Hippocampal formation (tissue), 2 donors: ENCODE data around the gene PPP1R13B.
"Not testable (repeated sequence)": the region's sequence is repeated elsewhere in the genome, so short reads cannot be mapped to it uniquely, and the experiment has no call there.

Experiments
- DNase-seq, 2 donors: peaks; one replicate each; lab custom pipeline; 2025; lab: John Stamatoyannopoulos, UW

PPP1R13B gene

DNA sequence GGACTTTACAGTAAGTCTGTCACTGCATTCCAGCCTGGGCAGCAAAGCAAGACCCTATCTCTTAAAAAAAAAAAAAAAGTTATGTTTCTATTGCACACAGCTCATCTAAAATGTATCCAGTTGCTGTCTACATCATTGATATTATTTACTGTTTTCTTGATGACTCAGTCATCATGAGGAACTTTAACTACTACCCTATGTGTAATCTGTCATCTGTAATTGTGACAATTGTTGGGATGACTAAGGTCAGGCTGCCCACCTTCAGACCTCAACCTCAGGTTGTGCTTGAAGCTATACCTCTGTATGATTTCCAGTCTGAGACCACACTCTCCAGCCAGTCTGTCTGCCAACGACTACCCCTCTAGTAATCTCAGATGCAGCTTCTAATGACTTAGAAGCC is 15.3 kb downstream of the PPP1R13B start:
- no peak for DNase-seq

GRCh38 chr14:103830511-103831270 is 16.7 kb downstream of the PPP1R13B start:
- DNase-seq: no peak

- no peak for DNase-seq
Observed at GRCh38 chr14:103828315-103828967, 18.9 kb downstream of the PPP1R13B start.

DNA sequence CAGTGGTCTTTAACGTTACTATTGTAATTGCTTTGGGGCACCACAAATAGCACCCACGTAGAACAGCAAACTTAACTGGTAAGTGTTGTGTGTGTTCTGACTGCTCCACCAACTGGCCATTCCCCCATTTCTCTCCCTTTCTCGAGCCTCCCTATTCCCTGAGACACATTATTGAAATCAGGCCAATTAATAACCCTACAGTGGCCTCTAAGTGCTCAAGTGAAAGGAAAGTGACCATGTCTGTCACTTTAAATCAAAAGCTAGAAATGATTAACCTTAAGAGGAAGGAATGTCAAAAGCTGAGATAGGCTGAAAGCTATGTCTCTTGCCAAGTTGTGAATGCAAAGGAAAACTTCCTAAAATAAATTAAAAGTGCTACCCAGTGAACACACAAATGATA is 22.3 kb downstream of the PPP1R13B start:
- no peak for DNase-seq

- no peak for DNase-seq
Observed at GRCh38 chr14:103820908-103821307, 26.5 kb downstream of the PPP1R13B start.

DNA sequence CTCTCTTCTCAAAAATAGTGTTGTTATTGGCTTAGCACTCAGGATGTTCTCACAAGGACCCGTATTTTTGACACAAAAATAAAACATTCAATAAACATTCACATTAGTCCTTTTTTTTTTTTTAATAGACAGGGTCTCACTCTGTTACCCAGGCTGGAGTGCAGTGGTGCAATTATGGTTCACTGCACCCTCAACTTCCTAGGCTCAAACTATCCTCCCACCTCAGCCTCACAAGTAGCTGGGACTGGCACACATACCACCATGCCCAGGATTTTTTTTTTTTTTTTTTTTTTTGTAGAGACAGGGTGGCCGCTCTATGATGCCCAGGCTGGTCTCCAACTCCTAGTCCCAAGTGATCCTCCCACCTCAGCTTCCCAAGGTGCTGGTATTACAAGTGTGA is 27.0 kb downstream of the PPP1R13B start:
- DNase-seq: no peak

- DNase-seq: no peak
Observed at GRCh38 chr14:103819503-103820307, 27.7 kb downstream of the PPP1R13B start.

DNA sequence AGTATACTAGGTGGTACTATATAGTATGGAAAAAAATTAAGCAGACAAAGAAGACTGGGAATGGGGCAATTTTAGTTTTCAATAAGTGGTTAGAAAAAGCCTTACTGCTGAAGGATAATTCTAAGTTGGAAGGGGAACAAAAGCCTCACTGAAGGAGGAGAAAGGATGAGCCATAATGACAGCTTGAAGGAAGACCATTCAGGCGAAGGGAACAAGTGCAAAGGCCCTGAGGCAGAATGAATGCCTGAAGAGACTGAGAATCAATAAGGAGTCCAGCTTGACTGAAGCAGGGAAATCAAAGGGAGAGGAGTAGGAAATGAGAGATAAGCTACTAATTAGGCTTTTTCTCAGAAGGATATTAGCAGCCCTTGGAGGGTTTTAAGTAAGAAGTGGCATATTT is 28.5 kb downstream of the PPP1R13B start:
- DNase-seq: no peak

DNA sequence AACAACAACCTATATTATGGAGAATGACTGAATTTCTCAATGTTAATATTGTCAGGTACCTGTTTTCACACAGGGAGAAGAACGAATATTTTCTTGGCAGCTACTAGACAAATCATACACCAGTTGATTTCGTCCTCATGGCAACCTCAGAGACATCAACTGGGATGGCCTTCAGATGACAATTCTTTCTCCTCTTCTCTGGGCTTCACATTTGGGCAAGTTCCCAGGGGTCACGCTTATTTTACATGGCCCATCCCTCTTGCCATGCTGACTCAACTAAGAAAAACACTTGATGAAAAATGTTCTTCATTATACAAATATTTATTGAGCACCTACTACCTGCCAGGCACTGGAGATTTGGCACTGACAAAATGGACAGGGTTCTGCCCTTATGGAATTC is 29.0 kb downstream of the PPP1R13B start:
- DNase-seq: no peak

- DNase-seq: no peak
Observed at GRCh38 chr14:103817595-103817994, 29.8 kb downstream of the PPP1R13B start.

DNA sequence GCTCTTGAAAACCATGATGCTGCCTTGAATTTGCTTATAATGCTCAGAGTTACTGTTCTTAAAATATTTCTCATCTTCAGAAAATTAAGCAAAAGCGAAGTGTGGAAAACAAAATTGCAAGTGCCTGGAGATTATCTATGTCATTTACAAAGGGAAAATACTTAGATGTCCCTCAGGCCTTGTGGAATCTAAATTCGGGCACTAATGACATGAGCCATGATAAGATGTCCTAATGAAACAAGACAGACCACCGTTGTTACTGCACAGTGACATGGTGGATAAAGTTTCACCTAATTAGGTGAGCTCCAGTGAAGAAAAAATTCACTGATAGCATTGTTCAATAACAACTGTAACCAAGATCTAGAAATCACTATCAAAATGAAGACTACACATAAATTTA is 30.4 kb downstream of the PPP1R13B start:
- no peak for DNase-seq

GRCh38 chr14:103815253-103815652 is 32.1 kb downstream of the PPP1R13B start:
- DNase-seq: no peak

GRCh38 chr14:103811189-103811588 is 36.2 kb downstream of the PPP1R13B start:
- no peak for DNase-seq

GRCh38 chr14:103808403-103809001 is 38.9 kb downstream of the PPP1R13B start:
- DNase-seq: peak; percentile 23 to 62

GRCh38 chr14:103806805-103807204 is 40.6 kb downstream of the PPP1R13B start:
- DNase-seq: no peak

- DNase-seq: no peak
Observed at GRCh38 chr14:103805708-103806107, 41.7 kb downstream of the PPP1R13B start.

DNA sequence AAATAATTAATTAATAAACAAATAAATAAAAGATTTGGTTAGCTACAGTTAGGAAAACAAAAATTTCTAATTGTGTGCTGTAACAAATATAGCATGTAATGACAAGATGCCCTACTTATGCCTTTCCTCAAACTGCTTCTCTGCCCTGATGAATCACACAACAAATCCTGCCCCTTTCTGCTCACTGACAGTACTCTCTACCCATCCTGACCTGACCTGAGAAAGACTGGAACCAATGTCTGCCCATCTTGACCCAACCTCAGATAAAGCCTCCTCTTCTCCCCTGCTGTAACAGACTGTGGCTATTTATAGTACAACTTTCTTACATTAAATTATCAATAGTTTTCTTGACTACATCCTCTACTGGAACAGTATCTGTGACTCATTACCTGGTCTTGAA is 43.7 kb downstream of the PPP1R13B start:
- no peak for DNase-seq

- DNase-seq: no peak
Observed at GRCh38 chr14:103802356-103802755, 45.0 kb downstream of the PPP1R13B start.

DNA sequence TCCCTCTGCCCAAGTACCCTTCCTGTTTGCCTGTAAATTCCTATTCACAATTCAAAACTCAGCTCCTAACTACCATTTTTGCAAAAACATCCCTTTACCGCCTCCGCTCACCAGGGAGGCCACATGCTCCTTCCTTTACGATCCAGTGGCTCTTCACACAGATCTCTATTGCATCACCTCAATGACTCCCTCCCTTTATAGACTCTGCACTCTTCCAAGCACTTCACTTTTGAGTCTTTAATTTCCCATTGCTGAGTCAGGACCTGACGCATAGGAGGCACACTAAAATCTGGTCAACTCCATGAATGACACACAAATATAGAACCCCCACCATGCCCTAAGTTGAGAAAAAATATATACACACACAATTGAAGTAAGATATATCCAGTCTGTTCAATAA is 45.9 kb downstream of the PPP1R13B start:
- DNase-seq: no peak

GRCh38 chr14:103793192-103793591 is 54.2 kb downstream of the PPP1R13B start:
- DNase-seq: not testable (repeated sequence)

- DNase-seq: no peak
Observed at GRCh38 chr14:103788086-103788485, 59.3 kb downstream of the PPP1R13B start.

DNA sequence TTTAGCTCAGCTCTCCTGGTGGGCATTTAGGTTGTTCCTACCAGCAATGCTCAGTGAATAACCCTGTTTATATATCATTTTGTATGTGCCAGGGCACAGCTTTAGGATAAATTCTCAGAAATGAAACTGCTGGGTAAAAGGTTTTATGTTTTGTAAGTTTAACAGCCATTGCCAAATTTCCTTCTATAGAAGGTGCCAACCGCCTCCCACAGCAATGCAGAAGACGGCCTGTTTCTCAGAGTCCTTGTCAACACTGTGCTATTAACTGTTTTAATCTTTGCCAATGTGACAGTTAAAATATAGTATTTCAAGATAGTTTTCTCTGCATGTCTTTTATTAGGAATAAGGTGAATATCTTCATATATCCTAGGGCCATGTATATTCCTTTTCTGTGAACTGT is 65.0 kb downstream of the PPP1R13B start:
- no peak for DNase-seq
